ENCODE data around the gene PARVG. TPM values are rescaled to one million over a fixed set of nuclear protein-coding genes. Genes with fewer than 3 reads are reported as not detected.

The PARVG gene
- total and polyA plus RNA-seq, 2 of the 8 experiments (the other 6 are each of a cell fraction or from before 2014, with no cell fraction given) = 0.37 to 1.5 TPM

- TF ChIP-seq CHD7 (IDR thresholded peaks at IDR 0.05; ENCODE audit: insufficient replicate concordance, low read length) (no peak), CREB1 (IDR thresholded peaks at IDR 0.05) (no peak), PHF8 (conservative IDR thresholded peaks at IDR 0.05; ENCODE audit: low read depth, low read length) (no peak), KDM5A (IDR thresholded peaks at IDR 0.05; ENCODE audit: low read length) (no peak)
Observed at GRCh38 chr22:44159221-44159620, 21.5 kb upstream of the PARVG start (continued).
